Parietal lobe (tissue), 1 donor: ENCODE results near the gene VCAN. TPM values are rescaled to one million over a fixed set of nuclear protein-coding genes. Genes with fewer than 3 reads are reported as not detected.

Source experiments
- total RNA-seq: library from RNA; depleted of rRNA; stranded (reverse); fragments of >200 nt; gene quantifications from one replicate; pipeline ENCODE4 v1.2.3, GENCODE V29; 2014

Gene VCAN
- total RNA-seq = 439 TPM

GRCh38 chr5:83471405-83472212 lies at the start of gene VCAN:
VCAN (plus strand) TSS chr5:83471744; CDS start chr5:83483519, 11,775 bp downstream.

Other genes with a start within 250 kb of the VCAN start
- gene HAPLN1, start 249.1 kb downstream of the VCAN start, total RNA-seq = 7.2 TPM